HG03045 (cell line): ENCODE results near the gene PROSER2.
"Not testable (repeated sequence)": the region's sequence is repeated elsewhere in the genome, so short reads cannot be mapped to it uniquely, and the experiment has no call there.

Experiments
- ATAC-seq: cut with Tn5 transposase; IDR thresholded peaks from one replicate; pipeline ENCODE4 v1.9.1; 2021; ENCODE audit warnings: mild to moderate bottlenecking, moderate library complexity; ENCODE audit not compliant: unreplicated experiment

The PROSER2 gene

DNA sequence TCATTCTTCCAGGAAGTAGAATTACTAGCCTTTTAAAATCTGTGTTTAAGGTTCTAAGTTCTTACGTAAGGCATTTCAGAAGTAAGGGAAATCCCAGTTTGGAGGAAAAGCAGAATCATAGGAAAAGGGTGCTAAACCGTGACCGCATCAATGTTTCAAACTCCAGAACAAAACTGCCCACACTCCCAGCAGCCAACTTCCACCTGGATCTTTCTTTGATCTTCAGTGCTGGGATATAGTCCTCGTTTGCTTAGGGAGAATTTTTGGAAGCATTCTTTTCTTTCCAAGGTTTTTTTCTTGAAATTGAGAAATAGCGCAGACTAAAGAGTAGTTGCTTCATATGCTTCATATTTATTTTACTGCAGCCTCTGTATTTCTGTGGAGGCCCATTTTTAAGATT is 8.9 kb downstream of the PROSER2 start:
- no peak for ATAC-seq

DNA sequence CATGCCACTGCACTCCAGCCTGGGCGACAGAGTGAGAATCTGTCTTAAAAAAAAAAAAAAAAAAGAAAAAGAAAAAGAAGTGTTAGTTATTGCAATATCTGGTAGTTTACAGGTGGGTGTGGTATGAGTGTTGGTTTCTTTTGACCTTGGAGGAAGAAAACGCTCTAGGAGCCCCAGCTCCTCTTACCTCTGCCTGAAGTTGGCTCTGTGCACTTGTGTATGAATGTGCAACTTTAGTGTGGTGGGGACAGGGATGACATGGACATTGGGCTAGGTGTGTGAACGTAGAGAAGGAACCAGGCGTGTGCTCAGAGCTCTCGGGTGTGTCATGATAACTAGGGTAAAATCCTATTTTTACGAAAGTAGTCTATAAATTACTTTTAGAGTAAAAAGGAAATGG is 11.9 kb downstream of the PROSER2 start:
- no peak for ATAC-seq

DNA sequence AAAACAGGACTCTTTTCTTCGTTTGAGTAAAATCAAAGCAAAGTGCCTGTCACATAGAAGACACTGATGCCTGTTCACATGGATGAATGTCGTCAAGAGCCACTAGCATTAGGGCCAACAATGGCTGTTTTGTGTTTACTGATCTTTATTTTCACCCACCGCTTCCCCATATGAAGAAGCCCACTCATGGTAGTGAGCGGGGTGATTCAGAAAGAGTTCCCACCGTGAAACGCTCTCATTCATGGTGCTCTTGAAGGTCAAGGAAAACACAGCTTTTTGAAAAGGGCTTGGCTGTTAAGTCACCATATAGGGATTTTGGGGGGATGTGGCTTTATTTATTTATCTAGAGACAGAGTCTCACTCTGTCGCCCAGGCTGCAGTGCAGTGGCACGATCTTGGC is 12.5 kb downstream of the PROSER2 start:
- no peak for ATAC-seq

DNA sequence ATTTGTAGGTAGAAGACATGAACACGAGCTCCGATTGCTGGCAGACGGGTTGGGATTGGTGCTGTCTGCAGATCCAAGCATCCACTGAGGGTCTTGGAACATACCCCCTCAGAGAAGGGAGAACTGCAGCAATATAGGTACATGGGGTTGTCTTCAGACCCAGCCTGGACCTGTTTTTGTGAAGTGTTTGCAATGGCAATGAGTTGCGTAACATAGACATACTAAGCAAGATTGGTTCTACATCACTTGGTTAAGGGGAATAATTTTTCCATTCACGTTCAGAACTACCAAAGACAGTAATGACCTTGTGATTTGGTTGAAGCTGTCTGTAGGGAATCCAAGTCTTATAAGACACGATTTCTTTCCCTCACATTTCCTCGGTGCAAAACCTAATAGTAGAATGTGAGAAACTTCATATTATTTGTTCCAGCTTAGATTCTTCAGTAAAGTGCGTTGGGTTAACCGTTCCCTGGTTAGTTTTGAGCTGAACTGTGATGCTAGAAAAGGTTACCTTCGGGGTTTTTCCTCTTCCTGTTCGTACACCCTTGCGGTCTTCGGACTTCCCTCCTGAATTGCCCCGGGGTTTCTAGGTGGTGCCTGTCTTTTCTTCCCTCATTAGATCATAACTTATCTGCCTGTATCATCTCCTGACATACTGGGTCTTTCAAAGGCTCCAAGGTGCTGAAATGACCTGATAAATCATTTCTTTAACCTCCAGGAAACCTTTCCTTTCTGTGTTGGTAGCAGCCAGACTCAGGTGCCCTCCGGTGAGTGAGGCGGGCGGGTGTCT is 14.4 kb downstream of the PROSER2 start:
- ATAC-seq = no peak

DNA sequence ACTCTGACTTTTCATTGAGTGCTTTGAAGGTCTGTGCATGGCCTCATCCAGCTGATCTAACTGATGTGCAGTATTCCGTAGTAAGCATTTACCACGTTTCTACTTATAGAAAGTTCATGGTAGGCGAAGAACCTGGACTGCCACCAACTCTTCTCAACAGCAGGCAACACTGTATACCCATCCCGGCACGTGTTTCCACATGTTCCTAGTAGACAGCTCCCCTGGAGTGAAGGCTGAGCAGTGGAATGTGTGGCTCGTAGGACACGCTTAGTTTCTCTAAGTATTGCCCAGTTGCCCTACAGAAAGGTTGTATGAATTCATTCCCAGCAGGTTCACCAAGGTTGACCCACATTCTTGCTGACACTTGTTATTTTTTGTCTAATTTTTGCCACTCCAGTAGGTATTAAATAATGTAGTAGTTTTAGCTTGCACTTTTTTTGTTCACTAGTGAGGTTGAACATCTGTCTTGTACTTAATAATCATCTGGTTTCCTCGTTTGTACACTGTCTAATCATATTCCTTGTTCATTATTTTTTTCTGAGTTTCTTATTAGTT is 15.2 kb downstream of the PROSER2 start:
- ATAC-seq = no peak

DNA sequence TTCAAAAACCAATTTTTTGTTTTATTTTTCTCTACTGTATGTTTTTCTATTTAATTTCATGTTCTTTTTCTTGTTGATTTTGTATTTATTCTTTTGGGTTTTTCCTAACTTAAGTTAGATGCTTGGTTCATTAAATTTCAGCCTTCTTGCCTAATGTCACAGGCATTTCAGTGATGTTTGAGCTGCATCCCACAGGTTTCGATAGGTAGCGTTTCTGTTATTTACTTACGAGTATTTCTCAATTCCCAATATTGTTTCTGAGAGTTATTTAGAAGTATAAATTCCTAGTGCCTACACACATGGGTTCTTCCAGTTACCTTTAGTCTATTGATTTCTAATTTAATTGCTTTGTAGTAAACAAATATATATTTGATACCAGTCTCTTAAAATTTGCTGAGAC is 18.2 kb downstream of the PROSER2 start:
- ATAC-seq = no peak

DNA sequence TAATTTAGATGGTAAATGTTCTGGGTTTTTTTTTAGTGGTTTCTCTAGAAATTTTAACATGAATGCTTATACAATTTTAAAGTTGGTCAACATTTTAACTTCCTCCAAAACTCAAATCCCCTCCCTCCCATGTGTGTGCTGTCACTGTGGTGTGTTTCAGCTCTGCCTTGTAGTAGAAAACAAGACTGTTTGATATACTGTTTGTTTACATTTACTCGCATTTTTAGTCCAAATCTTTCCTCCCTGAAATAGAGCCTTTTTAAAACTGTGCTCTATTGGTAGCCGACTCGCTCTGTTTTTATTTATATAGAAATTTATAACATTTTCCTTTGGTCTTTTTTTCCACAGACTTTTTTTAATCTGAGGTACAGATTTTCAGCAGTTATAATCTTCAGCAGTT is 19.3 kb downstream of the PROSER2 start:
- no peak for ATAC-seq

DNA sequence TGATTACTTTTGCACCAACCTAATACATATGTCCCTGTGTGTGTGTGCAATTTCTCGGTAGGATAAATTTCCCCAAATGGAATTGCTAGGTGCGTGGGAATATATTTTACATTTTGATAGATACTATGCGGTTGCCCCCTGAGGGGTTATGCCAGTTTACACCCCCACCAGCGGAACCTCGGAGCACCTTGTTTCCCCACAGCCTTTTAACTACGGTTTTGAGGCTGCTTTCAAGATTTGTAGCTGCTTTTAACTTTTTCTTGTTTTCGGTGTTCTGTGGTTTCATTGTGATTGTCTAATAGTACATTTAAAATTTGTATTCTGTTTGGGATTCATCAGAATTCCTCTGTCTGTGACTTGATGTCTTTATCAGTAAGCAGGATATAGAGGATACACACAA is 22.0 kb downstream of the PROSER2 start:
- no peak for ATAC-seq

DNA sequence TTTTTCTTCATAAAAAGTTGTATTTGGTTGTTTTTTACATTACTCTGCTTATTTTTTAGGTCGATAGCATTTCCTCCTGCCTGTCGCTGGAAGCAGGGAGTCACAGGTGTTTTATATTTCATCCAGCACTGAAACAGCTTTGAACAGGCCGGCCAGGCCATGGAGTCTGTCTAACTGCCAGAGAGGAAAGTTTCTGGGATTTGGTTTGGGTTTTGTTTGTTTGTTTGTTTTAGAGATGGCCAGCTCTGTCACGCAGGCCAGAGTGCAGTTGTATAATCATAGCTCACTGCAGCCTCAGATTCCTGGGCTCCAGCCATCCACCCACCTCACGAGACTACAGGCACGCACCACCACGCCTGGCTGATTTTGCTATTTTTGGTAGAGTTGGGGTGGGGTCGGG is 23.4 kb downstream of the PROSER2 start:
- ATAC-seq = no peak

DNA sequence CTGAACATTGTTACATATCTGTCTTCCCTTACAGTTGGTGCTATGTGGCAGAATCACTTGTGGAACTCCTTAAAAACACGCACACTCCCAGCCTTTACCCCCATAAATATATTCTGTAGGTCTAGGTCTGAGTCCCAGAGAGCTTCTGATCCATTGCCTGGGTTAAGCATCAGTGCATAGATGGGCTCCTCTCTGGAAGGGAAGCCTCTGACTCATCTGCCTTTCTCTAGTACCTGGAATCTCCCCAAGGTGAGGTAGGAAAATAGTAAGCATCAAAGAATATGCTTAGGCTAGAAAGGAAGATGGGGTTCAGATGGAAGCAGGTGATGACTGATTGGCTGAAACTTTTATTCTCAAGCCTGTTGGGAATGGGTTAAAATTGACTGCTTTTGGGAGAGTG is 26.1 kb downstream of the PROSER2 start:
- ATAC-seq = no peak

DNA sequence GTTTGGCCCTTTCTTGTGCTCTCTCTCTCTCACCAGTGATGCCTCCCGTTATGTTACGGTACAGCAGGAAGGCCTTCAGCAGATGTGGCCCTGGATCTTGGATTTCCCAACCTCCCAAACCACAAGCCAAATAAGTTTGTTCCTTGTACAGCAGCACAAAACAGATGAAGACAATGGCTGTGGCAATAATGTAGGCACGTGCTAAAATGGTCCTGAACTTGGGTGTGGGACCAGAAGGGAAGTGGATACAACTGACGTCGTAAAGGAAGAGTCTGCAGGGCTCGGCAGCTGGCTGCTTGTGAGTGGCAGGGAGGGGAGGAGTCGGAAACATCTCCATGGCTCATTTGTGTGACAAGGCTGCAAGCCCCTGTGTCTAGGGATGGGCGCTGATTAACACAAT is 26.8 kb downstream of the PROSER2 start:
- ATAC-seq = no peak

DNA sequence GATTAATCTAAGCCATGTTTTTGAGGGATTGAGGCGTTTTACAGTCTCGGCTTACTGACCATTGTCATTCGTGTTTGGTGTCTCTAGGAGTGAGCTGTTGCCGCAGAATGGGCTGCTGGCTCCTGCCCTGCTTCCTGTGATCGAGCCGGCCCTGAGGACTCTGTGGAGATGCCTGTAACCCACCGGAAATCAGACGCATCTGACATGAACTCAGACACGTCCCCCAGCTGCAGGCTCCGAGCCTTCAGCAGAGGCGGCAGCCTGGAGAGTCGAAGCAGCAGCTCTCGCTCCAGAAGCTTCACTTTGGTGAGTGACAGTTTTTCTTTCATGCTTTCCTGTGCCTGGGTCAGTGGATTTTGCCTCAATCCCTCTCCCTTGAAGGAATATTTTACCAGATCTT is 28.8 kb downstream of the PROSER2 start:
- no peak for ATAC-seq

DNA sequence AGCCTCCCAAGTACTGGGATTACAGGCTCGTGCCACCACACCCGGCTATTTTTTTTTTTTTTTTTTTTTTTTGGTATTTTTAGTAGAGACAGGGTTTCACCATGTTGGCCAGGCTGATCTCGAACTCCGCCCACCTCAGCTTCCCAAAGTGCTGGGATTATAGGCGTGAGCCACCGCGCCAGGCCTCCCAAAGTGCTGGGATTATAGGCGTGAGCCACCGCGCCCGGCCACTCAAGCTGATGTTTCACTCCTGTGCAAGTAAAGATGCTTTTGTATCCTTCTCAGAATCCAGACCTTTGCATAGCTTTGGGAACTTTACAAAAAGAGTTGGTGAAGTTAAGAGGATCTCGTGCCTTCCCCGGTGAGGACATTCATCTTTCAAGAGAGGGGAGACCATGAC is 29.5 kb downstream of the PROSER2 start:
- ATAC-seq = not testable (repeated sequence)

DNA sequence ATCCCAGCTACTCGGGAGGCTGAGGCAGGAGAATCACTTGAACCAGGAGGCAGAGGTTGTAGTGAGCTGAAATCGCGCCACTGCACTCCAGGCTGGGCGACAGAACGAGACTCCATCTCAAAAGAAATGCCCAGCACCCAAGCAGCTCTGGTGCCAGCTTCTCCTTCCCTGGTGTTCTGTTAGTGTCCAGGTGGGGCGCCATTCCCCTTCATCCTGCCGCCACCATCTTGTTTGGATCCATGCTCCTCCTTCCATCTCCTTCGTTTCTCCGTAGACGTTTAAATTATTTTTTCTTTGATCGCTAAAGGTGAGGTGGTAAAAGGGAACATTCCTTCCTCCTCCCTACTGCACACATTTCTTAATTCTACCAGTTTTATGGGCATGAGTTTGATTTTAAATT is 30.3 kb downstream of the PROSER2 start:
- ATAC-seq = no peak

DNA sequence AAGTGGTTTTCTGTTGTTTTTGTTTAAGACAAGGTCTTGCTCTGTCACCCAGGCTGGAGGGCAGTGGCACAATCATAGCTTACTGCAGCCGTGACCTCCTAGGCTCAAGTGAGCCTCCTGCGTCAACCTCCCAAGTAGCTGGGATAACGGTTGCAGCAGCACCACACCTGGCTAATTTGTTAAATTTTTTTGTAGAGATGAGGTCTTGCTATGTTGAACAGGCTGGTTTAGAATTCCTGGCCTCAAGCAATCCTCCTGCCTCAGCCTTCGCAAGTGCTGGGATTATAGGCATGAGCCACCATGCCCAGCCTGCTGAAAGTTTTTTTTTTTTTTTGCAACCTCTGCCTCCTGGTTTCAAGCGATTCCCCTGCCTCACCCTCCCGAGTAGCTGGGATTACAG is 31.1 kb downstream of the PROSER2 start:
- no peak for ATAC-seq

DNA sequence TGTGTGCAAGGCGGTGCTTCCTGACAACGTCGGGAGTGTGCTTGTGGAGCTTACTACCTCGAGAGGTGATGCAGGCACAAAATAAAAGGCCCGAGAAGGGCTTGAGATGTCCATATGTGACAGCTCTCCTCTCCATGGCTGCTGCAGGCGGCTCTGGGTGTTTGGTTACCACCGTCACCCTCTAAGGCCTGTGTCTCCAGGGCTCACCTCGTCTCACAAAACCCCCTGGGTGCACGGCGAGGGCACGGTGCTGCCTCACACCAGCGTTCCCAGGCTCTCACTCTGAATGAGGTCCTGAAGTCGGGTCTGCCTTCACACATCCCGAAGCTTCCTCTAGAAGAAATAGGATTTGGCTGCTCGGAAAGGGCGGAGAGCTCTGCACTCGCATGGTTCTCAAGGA is 32.9 kb downstream of the PROSER2 start:
- ATAC-seq = no peak

DNA sequence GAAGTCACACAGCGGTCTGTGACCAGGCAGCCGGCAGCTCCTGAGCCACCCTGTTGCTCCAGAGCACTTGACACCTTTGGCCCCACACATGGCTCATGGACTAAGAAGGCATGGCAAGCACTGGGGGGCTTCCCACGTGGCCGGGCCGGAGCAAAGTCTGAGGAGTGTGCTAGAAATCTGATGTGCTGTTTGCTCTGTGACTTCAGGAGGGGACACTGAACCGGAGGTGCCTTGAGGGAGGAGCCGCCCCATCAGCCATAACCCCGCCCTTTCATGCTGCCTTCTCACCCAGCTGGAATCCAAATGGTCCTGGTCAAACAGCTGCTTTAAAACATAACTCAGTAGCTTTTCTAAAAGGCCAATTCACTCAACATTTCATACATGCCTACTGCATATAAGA is 33.5 kb downstream of the PROSER2 start:
- ATAC-seq = no peak

DNA sequence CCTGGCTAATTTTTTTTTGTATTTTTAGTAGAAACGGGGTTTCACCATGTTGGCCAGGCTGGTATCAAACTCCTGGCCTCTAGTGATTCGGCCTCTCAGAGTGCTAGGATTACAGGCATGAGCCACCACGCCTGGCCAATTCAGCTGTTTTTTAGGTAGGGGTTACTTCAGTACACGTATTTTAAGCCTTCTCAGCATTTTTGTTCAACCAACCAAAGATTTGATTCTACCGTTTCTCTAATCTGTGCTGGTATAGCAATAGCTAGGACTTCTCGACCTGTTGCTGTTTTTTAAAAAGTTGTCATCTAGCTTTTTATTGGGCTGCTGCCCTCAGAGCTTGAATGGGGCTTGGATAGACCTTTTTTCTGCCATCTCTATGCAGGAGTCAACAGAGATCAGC is 34.9 kb downstream of the PROSER2 start:
- ATAC-seq = no peak

DNA sequence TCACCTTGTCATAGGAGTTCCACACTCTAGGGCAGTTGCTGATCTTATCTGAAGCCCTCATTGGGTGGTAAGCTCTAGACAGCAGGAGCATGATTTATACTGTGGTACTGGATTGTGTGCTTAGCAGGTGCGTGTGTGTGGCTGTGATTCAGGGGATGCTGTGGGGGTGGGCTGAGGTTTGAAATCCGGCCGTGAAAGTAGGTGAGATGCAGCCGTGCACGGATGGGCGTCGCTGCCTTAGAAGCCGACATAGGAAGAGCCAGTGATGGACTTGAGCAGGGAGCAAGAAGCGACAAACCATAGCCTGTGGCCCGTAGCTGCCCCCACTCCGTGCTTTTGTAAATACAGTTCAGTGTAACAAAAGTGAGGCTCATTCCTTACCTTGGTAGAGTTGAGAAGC is 38.2 kb downstream of the PROSER2 start:
- no peak for ATAC-seq

DNA sequence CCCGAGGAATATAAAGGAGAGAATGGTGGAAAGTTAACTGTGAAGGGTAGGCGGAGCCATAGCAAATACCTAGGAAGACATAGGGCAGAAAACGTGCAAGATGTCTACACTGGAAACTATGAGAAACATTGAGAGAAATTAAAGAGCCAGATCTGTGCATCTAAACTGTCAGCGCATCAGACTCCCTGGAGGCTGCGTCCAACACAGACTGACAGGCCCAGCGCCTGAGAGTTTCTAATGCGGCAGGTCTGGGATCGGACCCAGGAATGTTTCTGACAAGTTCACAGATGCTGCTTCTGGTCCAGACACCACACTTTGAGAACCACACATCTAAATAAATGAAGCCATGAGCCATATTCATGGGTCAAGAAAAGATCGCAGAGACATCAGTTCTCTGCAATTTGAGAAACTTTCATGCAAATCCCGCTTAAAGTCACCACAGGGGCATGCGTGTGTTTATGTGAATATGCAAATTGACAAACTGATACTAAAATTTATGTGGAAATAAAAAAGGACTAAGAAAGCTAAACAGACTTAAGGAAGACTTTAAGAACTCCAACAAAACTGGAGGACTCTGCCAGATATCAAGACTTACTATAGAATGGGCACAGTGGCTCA is 38.8 kb downstream of the PROSER2 start:
- ATAC-seq = no peak

DNA sequence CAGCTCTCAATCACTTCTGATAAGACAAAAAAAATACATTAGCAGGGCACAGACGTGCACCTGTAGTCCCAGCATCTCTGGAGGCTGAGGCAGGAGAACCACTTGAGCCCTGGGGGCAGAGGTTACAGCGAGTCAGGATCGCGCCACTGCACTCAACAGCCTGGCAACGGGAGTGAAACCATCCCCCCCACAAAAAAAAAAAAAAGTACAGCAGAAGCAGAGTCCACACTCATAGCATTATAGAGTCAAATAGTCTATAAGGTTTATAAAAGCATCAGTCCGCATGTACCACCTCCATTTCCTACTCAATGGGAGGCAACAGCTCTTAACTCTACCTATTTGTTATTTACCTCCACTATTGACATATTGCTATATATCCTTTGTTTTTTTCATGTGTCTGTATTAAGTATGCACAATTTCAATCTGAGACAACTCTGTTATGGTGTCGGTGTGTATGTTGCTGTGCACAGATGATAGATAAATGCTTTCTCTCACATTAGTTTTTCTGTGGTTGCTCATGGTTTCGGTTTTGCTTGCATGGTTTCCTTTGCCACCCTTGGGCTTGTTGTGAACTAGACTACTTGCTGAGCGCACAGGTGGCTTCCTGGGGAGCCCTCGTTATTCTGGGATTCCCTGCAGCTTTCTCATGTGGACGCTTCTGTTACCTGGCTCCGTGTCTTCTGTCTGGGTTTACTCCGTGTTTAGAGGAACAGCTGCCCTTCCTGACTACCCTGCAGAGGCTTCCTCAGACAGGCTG is 40.4 kb downstream of the PROSER2 start:
- ATAC-seq = no peak

DNA sequence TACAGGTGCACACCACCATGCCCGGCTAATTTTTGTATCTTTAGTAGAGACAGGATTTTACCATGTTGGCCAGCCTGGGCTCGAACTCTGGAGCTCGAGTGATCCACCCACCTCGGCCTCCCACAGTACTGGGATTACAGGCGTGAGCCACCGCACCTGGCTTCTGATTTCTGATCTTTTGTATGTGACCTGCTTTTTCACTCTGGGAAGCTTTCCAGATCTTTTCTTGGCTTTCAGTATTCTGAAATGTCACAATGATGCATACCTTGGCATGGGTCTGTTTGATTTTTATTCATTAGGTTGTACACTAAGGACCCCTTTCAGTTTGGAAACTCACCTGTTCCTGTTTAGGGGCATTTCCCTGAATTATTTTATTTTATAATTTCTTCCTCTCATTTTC is 41.6 kb downstream of the PROSER2 start:
- no peak for ATAC-seq
